Keratinocyte (primary cell): Measurements from ENCODE around the gene FAM177B. TPM values are rescaled to one million over a fixed set of nuclear protein-coding genes. Genes with fewer than 3 reads are reported as not detected.
A peak's percentile ranks its signal among the peaks of the same experiment; 100 is the strongest.

Source experiments
- DNase-seq: peaks from one replicate; pipeline ENCODE4 v3.0.0-alpha.2; 2011; ENCODE audit warnings: low read depth, missing footprints, low spot score
- FAIRE-seq: peaks from 2 replicates; lab custom pipeline; 2011; peaks lifted over from hg19 to GRCh38; lab: Jason Lieb, UNC
- H2AFZ ChIP-seq: 2 replicates; pipeline ENCODE4 v1.6.0; 2012; ENCODE audit warnings: low read length, control low read depth, inconsistent platforms; ENCODE audit not compliant: control insufficient read depth
- H3K27ac ChIP-seq: 2 replicates; pipeline ENCODE4 v1.5.1; 2011; ENCODE audit warnings: low read length; ENCODE audit not compliant: control insufficient read depth, insufficient read depth
- H3K27me3 ChIP-seq: 3 replicates; pipeline ENCODE4 v1.6.0; 2011; ENCODE audit warnings: low read length; ENCODE audit not compliant: control insufficient read depth, insufficient read depth; ENCODE audit errors: extremely low read depth
- H3K36me3 ChIP-seq, 2 experiments: 2 replicates in 1 of 2; 3 replicates in 1 of 2; pipeline ENCODE4 v1.5.1; 2011; ENCODE audit warnings: low read length in 2 of 2, mild to moderate bottlenecking in 1 of 2; ENCODE audit not compliant: control insufficient read depth in 2 of 2, insufficient read depth in 2 of 2; ENCODE audit errors: extremely low read depth in 1 of 2
- H3K4me1 ChIP-seq: 3 replicates; pipeline ENCODE4 v1.5.1; 2011; ENCODE audit warnings: low read length; ENCODE audit not compliant: control insufficient read depth, insufficient read depth; ENCODE audit errors: extremely low read depth
- H3K4me2 ChIP-seq: 3 replicates; pipeline ENCODE4 v1.6.0; 2011; ENCODE audit warnings: low read depth, low read length; ENCODE audit not compliant: control insufficient read depth, insufficient read depth; ENCODE audit errors: extremely low read depth
- H3K4me3 ChIP-seq, 3 experiments: fragments of 200-600 bp in 1 of 3; sonication (generic) in 1 of 3; 2 replicates in 2 of 3; 3 replicates in 1 of 3; pipeline ENCODE4 v1.5.1; 2011 to 2016; ENCODE audit warnings: low read length in 3 of 3, mild to moderate bottlenecking in 3 of 3, control low read depth in 2 of 3, inconsistent platforms in 1 of 3, low read depth in 1 of 3, mixed read lengths in 1 of 3, mixed run types in 1 of 3, moderate library complexity in 1 of 3; ENCODE audit not compliant: control insufficient read depth in 2 of 3, insufficient read depth in 2 of 3; ENCODE audit errors: extremely low read depth in 1 of 3
- H3K79me2 ChIP-seq: 2 replicates; pipeline ENCODE4 v1.6.0; 2012; ENCODE audit warnings: low read length; ENCODE audit not compliant: control insufficient read depth, insufficient read depth
- H3K9ac ChIP-seq: 3 replicates; pipeline ENCODE4 v1.6.0; 2011; ENCODE audit warnings: low read length; ENCODE audit not compliant: control insufficient read depth, insufficient read depth; ENCODE audit errors: extremely low read depth
- H3K9me1 ChIP-seq: 3 replicates; pipeline ENCODE4 v1.6.0; 2011; ENCODE audit warnings: low read length; ENCODE audit not compliant: control insufficient read depth, insufficient read depth; ENCODE audit errors: extremely low read depth
- H3K9me3 ChIP-seq: 2 replicates; pipeline ENCODE4 v1.5.1; 2012; ENCODE audit warnings: low read depth, low read length; ENCODE audit not compliant: control insufficient read depth
- H4K20me1 ChIP-seq: 3 replicates; pipeline ENCODE4 v1.6.0; 2011; ENCODE audit warnings: low read length; ENCODE audit not compliant: control insufficient read depth, insufficient read depth; ENCODE audit errors: extremely low read depth
- CTCF ChIP-seq, 3 experiments: IDR thresholded peaks in 1 of 3; conservative IDR thresholded peaks in 1 of 3; optimal IDR thresholded peaks in 1 of 3; 2 replicates in 2 of 3; 3 replicates in 1 of 3; pipeline versions ENCODE3 to v1.5.1; 2011; ENCODE audit warnings: low read length in 3 of 3, mild to moderate bottlenecking in 3 of 3, moderate library complexity in 2 of 3, control low read depth in 1 of 3, inconsistent platforms in 1 of 3; ENCODE audit not compliant: insufficient read depth in 2 of 3; ENCODE audit errors: extremely low read depth in 1 of 3
- EZH2 ChIP-seq: IDR thresholded peaks from one replicate; pipeline ENCODE4 v1.6.1; 2012; ENCODE audit warnings: inconsistent platforms, mild to moderate bottlenecking, low read length, moderate library complexity
- dilution Hi-C: fragments of 300-500 bp; cut with MboI; formaldehyde crosslinking; loops from one replicate; pipeline ENCODE4 v1.7.0; 2020; ENCODE audit warnings: low sequenced_read_pairs; ENCODE audit not compliant: extremely low pct_ligation_motif_present
- polyA plus RNA-seq, 5 experiments: library from polyadenylated mRNA; depleted of rRNA in 3 of 5; stranded (reverse) in 3 of 5; stranded (forward) in 1 of 5; unstranded in 1 of 5; fragments of >200 nt; gene quantifications; 1 replicate in 1 of 5; 2 replicates in 3 of 5; 3 replicates in 1 of 5; pipeline versions ENCODE4 v1.2.1 to v1.2.3, GENCODE V29; 2011 to 2012; ENCODE audit warnings: missing spikeins in 2 of 5, low read depth in 1 of 5, low replicate concordance in 1 of 5

The FAM177B gene
- polyA plus RNA-seq, 1 donor (not counting 4 experiments of a cell fraction or from before 2014, with no cell fraction given) = not detected

- DNase-seq (no peak), FAIRE-seq (no peak)
- no peak overlapping the region for H3K4me3 ChIP-seq
- no peaks in the 10 kb centered on the region for H3K4me1 ChIP-seq
- no peak overlapping the region for H3K4me2 ChIP-seq
- no peak overlapping the region for H2AFZ ChIP-seq
- no peaks in the 10 kb centered on the region for H4K20me1 ChIP-seq
- TF ChIP-seq CTCF (optimal IDR thresholded peaks at IDR 0.05 in 1 of 3, IDR thresholded peaks at IDR 0.05 in 1 of 3, conservative IDR thresholded peaks at IDR 0.05 in 1 of 3; ENCODE audit: extremely low read depth in 1 of 3, insufficient read depth in 2 of 3, low read length in 3 of 3) (peak; percentile 13 to 41 (median 20)), EZH2 (no peak)
- no peaks in the 10 kb centered on the region for H3K27me3 ChIP-seq
- H3K9me3 ChIP-seq = no peaks in the 10 kb centered on the region
- no peaks in the 10 kb centered on the region for H3K9me1 ChIP-seq
- H3K79me2 ChIP-seq = no peaks in the 10 kb centered on the region
- dilution Hi-C loops = loop anchor here (25.0 kb wide), 1 partner anchor 295 kb away; no protein-coding TSS in a partner anchor
- H3K36me3 ChIP-seq = no peaks in the 10 kb centered on the region
- no peak overlapping the region for H3K9ac ChIP-seq
- H3K27ac ChIP-seq = no peak overlapping the region
These were observed 55.7 kb downstream of the FAM177B start for GRCh38 chr1:222792744-222793143.

- dilution Hi-C loops = loop anchor here (25.0 kb wide), 1 partner anchor 292 kb away; no protein-coding TSS in a partner anchor
- no peak overlapping the region for H3K4me3 ChIP-seq
- H3K9me3 ChIP-seq = no peaks in the 10 kb centered on the region
- no peak overlapping the region for H3K4me2 ChIP-seq
- no peaks in the 10 kb centered on the region for H3K27me3 ChIP-seq
- no peaks in the 10 kb centered on the region for H4K20me1 ChIP-seq
- no peaks in the 10 kb centered on the region for H3K36me3 ChIP-seq
- FAIRE-seq = no peak
- no peak overlapping the region for H3K9ac ChIP-seq
- H2AFZ ChIP-seq = no peak overlapping the region
- no peaks in the 10 kb centered on the region for H3K9me1 ChIP-seq
- no peak for DNase-seq
- no peaks in the 10 kb centered on the region for H3K79me2 ChIP-seq
- TF ChIP-seq EZH2 (no peak), CTCF (optimal IDR thresholded peaks at IDR 0.05 in 1 of 3, IDR thresholded peaks at IDR 0.05 in 1 of 3, conservative IDR thresholded peaks at IDR 0.05 in 1 of 3; ENCODE audit: extremely low read depth in 1 of 3, insufficient read depth in 2 of 3, low read length in 3 of 3) (peak in 2 of 3 experiments; percentile 40 to 54)
- H3K4me1 ChIP-seq = no peaks in the 10 kb centered on the region
- no peak overlapping the region for H3K27ac ChIP-seq
These were observed 57.9 kb downstream of the FAM177B start for GRCh38 chr1:222794656-222795474.
